ENCODE measurements around the gene HNF1B.

- TF ChIP-seq POLR2A (IDR thresholded peaks at IDR 0.05) (no peak), CTCF (IDR thresholded peaks at IDR 0.05) (no peak)
These were observed 17.8 kb upstream of the HNF1B start for GRCh38 chr17:37762666-37763065.
